GM12891 (cell line): ENCODE data around the gene NOL8.

ENCODE experiments used
- POLR2A ChIP-seq: IDR thresholded peaks from 2 replicates; pipeline ENCODE4 v1.6.1; 2011; ENCODE audit warnings: low read depth, low read length, control low read depth
- POLR2AphosphoS5 ChIP-seq: IDR thresholded peaks from 2 replicates; pipeline ENCODE4 v1.6.1; 2011; ENCODE audit warnings: low read depth, low read length, control low read depth

GRCh38 chr9:92342825-92343488 is 17.8 kb upstream of the NOL8 start:
- TF ChIP-seq POLR2A (no peak), POLR2AphosphoS5 (no peak)
